Activated CD4-positive, alpha-beta T cell treated with anti-CD3 and anti-CD28 coated beads for 48 hours (primary cell): ENCODE results near the gene AAR2.

Source experiments
- DNase-seq: peaks from one replicate; pipeline ENCODE4 v3.0.0-alpha.2; 2020

Gene AAR2, protein sequence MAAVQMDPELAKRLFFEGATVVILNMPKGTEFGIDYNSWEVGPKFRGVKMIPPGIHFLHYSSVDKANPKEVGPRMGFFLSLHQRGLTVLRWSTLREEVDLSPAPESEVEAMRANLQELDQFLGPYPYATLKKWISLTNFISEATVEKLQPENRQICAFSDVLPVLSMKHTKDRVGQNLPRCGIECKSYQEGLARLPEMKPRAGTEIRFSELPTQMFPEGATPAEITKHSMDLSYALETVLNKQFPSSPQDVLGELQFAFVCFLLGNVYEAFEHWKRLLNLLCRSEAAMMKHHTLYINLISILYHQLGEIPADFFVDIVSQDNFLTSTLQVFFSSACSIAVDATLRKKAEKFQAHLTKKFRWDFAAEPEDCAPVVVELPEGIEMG

DNA sequence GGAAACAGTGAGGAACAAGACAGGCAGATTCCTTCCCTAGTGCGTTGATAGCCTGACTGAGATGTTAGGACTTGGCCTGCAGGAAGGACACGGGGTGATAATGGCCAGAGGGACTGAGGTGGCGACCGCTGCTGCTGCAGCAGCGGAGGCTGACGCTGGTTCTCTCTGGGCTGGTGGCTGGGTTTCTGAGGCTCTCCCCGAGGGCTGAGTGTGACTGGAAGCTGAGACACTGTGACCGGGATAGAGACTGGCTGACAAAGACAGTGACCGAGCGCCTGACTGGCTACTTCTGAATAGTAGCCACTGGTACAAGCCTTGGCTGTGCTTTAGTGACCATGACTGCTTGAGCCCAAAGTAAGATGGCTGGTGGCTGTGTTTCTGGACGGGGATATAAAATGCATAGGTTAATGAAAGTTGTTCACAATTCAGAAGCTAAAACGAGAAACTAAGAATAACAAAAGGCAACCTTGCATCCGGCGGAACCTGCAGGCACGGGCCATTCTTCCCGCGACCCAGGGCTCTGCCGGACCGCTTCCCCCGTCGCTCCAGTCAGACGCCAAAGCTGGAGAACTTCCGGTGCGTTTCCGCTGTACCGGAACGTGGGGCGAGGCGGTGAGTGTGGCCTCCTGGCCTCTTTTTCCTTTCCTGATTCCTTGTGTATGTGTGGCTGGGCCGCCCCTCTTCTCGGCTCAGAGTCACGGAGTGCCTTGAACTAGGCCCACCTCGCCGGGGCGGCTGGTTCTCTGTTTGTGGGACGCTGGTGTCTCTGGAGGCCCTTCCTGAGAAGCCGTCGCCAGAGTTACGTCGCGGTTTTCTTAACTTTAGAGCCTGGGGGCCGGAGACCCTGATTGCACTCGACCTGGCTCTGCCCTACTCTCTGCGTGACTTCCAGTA, at the start of gene AAR2:
TSS of gene AAR2 (plus strand) at position 587 of the 894 bp plus-strand sequence. CDS start 3,391 bp downstream, outside the sequence.
- DNase-seq: peak; percentile 89

DNA sequence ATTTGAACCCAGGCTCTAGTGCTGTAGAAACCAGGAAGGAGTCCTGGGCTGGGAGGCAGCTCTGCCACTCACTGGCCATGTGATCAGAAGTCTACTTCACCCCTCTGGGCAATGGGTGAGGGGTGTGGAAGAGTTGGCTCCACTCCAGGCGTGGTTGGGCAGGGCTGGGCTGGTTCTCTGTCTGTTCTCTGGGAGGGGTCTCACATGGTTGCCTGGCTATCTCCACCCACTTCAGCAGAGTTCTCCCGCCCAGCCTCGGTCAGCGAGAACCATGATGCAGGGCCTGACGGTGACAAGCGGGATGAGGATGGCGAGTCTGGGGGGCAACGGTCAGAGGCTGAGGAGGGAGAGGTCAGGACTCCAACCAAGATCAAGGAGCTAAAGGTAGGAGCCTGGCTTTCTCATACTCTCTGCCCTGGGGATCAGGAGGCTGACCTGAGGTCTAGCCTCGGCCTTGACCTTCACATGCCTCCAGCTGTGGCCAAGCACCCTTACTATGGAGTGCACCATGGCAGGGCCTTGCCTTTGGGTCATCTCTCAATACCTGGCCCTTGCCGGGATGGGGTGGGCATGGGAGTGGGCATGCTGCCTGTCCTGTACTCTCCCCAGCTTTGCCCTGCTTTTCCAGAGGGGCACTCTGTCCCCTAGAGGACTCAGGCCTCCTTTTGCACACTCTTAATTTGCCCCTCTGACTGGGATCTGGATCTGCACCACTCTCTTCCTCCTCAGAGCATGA, 42.1 kb upstream of the AAR2 start:
- no peak for DNase-seq

DNA sequence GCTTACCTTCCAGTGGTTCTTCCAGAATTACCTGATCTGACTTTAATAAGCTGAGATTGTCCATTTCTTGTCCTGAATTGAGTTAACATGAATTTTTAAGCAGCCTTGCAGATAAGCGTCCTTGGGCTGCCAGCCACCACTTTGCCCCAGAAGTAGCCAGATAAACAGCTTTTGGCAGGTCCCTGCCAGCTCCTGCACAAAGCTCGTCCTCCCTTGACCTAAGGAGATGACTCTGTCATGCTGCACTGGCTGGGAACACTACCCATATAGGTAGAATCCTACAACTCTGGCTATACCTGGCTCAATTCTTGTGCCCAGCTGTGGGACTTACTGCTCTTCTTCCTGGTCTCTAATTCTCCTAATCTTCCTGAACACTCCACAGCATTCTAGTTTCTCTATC, 39.6 kb upstream of the AAR2 start:
- no peak for DNase-seq

DNA sequence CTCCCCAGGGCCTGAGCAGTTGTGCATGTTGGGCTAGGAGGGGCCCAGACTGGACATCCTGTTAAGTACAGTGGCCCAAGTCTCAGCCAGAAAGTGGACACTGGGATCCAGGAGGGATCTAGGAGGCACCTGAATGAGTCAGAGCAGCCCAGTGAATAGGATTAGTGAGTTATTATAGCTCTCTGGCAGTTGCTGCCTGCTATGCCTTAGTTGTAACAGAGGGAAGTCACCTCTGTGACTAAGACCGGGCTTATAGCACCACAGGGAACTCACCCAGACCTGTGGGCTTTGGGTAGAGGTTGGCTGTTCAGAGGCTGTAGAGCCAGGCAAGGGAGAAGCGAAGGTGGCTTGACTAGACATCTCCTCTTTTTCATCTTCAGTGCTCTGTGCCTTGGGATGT, 39.0 kb upstream of the AAR2 start:
- no peak for DNase-seq

DNA sequence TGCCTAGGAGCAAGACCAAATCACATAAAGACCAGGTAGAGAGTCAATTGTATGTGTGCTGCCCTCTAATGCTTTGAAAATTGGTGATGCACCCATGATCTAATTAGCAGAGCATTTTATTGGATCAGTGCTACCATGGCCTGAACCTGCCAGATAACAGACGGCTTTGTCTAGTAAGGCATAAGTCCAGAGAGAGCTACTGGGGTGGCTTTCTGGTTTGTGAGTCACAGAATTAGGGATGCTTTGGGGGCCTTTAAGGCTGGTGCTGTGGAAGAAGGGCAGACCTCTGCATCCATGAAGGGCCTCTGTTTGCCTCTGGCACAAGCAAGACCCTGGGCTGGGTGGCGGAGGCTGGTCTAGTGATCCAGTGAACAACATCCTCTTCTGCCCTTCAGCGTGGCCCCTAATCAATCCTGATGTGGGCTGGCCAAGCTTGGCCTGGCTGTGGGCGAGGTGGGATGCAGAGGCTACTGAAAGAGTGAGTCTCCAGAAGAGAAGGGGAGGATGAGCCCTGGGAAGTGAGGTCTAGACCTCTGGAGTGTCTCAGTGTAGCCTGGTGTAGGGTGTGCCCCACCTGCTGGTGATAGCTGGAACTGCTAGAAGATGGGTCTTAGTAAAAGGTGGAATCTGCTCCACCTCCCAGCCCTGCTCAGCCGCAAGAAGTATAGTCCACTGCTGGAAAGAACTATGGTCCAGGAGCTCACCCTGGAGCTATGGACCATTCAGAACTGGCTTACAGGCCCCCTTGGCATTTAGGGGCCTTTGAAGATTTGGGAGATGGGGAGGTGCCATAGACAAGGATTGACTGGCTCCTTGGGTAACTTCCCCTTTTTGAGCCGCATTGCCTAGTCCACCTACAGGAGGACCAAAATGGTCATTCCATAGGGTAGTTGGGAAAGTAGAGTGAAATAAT, 36.7 kb upstream of the AAR2 start:
- peak; percentile 86 for DNase-seq

DNA sequence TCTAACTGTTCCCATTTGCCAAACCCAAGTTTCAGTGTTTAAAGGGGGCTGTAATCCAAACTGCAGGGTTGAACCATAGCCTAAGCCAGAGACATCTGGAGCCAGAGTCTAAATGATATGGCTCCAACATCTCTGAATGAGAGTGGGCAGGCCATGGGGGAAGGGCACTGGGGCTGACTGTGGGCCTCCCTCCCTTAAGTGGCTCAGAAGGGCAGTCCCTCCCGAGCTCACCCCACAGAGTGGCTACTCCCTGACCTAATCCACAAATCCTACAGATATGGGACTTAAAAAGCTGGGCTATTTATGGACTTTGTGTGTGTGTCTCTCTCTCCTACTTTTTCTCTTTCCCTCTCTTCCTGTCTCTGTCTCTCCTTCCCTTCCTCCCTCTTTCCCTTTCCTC, 35.8 kb upstream of the AAR2 start:
- DNase-seq: no peak

DNA sequence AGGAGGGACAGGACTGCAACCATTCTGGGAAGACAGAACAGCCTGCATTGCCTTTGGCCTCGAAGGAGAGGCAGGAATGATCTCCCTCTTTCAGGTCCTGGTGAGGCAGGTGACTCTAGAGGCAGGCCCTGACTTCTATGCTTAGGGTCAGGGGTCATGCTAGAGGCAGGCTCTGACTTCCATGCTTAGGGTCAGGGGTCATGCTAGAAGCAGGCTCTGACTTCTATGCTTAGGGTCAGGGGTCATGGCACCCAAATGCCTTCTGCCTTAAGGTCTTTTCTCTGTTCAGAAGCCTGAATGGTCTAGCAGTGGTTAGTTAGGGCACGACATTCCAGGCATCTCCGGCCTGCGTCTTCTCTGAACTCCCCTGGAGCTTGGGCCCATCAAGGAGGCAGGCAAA, 35.1 kb upstream of the AAR2 start:
- DNase-seq: no peak

DNA sequence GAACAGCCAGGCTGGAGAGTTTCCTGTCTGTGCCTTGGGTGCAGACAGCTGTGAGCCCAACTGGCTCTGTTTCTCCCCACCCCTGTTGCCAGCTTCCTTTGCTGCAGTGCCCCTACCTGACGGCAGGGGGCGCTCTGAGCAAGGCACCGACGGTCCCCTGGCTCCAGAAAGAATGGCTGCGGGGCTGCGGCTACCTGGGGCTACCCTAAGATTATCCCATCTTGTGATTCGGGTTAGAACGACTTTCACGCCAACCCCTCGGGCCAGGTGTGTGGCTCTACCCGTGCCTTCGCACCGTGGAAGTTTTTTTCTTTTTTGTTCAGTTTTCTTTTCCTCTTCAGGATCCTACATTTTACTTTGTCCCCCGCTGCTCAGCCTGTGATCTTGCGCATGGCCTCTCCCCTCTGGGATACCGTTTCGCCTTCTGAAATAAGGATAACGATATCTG, 33.4 kb upstream of the AAR2 start:
- DNase-seq: peak; percentile 85

DNA sequence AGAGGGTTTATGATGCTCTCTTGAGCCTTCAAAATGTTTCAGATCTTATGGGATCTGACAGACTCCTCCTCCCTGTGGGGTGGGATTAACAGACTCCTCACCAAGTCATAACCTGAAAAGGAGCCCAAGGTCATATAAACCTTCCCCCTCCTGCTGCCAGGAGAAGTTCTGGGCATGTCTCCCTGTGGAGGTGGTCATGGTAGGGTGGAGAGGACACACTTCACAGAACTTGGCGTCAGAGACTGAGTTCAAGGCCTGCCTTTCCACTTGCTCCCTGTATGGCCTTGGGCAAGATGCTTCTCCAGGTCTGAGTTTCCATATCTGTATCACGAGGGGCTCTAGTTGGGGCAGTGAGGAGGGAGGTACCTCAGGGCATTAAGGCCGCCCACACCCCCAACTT, 32.4 kb upstream of the AAR2 start:
- DNase-seq: no peak

DNA sequence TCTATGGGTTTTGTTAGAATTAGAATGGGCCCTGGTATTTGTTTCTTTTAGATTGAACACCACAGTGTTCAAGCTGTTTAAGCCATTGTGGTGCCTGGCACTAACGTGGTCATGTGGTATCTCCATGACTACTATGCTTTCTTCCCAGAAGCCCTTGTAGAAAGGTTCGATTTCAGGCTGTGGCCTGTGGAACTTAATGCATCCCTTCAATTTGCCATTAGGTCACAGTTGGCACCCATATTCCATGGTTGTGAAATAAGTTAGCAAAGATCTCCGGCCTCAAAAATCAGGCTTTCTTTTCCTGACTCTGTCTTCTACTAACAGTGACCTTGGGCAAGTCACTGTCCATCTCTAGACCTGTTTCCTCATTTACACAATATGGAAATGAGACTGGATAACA, 31.3 kb upstream of the AAR2 start:
- DNase-seq: no peak

DNA sequence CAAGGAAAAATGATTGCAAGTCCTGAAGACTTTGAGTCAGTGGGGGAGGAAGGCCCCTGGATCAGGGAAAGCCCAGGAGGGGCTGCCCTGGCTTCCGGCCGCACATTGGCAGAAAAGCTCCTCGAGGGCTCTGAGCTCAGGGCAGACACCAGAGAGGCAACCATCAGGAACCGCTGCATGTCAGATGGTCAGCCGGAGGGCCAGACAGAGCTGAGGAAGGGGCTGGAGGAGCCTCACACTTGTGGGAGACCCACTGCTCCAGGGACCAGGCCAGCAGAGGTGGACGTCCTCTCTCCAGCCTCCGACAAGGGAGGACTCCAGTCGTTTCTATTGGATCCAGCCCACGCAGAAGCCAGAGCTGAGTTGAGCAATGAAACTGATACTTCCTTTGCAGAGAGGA, 30.2 kb upstream of the AAR2 start:
- DNase-seq: no peak

DNA sequence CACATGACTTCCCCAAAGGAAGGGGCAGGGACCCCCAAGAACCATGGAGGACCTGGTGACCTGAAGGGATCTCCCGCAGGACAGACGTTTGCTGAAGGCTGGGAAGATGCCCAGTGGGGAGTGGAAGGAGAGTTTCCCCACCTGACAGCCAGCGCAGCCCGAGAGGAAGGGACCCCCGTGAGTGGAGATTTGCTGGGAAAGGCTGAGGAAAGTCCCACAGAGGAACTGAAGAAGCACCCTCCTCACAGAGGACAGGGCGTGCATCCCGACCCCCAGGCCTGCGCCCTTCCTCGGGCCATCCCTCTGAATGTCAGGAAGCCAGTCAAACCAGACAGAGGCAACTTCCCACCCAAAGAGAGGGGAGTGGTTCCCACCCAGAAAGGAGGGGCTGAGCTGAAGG, 29.6 kb upstream of the AAR2 start:
- DNase-seq: no peak

DNA sequence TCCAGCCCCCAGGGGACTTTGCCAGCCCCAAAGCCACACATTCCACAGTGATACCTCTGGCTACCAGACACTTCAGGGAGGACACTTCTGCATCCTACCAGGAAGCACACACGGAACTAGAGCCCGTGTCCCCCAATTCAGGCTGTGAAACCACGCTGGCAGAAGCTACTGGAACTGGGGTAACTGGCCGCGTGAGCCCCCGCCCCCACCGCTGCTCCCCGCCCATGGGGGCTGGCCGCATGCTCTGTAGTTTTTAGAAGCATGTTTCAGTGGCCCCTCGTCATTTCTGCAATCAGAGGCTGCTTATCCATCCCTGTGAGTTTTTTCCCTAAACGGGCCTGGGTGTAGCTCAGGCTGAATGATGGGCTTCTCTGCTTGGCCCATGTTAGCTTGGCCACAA, 28.7 kb upstream of the AAR2 start:
- no peak for DNase-seq

DNA sequence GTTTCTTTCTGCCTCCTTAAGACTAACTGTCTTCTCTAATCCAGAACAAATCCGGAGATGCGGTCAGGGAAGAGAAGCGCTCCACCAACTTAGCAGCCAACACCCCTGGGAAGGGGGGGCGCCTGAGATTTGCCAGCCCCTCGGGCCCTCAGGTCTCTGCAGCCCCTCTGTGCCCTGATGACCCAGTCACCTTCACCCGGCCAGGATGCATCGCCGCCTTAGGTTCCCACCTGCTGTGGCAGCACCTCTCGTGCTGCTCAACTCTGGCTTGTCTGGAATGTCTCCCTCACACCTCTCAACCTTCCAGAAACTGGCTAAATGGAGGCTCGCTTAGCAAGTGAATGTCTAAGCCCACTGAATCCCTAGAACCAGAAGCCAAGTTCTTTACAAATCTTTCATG, 28.0 kb upstream of the AAR2 start:
- no peak for DNase-seq

DNA sequence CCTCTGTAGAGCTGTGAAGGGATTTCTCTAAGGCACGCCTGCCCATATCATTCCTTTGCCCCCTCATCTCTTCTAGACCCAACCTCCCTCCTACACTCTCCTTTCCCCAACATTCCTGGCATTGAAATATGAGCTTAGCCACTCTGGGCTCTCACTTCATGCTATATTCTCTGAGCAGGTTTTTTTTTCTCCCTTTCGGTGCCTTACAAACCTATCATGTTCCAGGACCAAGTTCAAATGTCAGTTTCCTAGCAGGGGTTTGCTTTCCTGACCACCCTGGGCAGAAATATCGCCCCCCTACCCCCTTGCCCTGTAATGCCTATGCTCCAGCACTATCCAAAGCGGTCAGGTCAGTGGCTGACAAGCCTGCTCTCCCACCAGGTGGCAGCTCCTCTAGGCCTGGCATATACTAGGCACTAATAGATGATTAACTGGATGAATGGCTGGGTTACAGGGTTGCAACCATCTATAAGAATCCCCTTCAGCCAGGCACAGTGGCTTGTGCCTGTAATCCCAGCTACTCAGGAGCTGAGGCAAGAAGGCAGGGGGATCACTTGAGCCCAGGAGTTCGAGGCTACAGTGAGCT, 25.7 kb upstream of the AAR2 start:
- no peak for DNase-seq

DNA sequence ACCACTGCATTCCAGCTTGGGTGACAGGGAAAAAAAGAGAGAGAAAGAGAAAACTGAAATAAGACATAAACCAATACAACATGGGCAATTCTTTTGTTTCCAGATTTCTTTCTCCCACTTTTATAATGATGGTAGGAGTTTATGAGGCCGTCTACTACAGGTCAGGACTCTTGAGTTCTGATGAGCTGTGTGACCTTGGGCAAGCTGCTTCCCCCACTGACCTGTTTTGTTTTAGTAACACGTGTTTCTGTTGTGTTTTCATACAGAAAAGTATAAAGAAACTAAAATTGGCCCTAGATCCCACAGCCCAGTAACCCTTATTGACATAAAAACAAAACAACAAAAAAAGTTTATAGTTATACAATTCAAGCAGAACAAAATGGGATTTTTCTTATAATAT, 22.9 kb upstream of the AAR2 start:
- no peak for DNase-seq

DNA sequence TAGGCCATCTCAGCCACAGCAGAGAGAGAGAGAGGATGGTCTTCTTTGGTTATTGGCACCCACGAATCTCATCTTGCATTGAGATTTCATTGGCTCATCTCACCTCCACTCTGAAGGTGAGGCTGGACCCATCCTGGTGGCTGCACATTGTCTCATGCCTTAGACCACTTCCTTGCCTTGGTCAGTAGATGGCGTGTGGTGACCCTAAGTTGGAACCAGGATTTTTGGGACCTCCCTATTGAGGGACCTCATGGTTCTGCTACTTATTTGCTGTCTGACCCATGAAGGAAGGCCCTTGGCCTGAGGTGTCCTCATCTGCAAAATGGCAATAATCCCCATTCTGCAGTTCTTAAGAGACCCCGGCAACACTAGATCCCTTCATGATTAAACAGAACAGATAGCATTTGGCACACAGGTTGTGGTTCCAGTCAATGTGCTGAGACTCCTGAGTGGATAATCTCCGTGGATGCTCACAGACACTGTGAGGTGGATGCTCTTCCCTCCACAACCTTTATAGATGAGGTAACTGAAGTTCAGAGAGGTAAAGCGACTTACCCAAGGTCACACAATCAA, 21.5 kb upstream of the AAR2 start:
- DNase-seq: peak; percentile 11

DNA sequence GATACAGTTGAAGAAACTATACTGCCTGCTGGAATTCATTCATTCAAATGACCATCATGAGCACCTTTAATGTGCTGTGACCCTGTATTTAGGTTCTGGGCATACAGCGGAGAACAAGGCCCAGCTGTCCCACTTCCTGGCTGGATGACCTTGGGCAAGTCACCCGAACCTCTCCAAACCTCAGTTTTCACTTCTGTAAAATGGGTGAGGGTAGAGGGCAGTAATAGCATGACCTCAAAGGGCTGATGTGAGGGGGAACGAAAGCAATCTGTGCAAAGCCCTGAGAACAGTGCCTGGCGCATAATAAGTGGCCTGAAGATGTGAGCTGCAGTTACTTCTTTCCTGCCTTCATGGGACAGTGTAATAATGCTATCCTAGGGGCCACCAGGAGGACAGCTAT, 20.5 kb upstream of the AAR2 start:
- DNase-seq: no peak

DNA sequence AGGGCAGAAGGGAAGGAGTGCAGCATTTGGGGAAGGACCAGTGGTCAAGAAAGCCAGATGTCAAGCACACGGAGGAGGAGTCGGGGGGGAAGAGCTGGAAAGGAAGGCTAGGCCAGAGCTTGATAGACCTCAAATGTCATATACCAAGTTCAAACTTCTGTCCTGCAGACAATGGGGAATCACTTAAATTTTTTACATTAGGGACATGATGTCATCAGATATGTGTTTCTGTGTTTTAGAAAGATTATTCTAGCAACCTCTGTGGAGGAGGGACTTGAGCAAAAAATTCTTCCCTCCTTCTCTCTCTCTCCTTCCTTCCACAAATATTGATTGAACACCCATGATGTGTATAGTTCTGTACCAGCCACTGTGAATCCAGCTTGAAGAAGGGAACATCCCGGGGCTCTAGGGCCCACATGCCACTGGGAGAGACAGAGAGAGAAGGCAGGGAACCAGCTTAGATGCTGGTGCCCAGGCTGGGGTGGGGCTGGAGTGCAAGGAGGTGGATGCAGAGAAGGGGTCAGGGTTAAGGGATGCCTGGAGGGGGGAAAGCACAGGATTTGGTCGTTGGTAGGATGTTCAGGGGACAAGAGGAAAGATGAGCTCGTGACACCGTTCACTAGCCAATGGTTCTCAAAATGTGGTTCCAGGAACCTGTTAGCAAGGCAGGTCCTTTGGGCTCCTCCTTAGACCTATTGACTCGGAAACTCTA, 19.8 kb upstream of the AAR2 start:
- DNase-seq: no peak

DNA sequence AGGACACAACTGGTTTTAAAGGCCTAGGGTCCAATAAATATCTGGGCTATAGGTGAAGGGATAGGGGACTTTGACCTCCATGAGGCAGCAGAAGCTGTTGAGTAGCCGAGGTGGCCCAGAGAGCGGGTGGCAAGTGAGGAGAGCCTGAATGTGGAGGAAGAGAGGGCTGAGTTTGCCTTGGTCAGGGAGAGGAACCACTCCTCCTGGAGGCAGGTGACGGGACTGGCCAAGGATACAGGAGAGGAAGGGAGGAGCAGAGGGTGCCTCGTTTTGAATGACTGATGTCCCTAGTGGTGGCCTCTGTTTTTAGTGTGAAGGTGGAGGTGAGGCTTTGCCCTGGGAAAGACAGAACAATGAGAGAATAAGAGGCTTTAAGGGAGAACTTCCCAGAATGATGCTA, 19.1 kb upstream of the AAR2 start:
- DNase-seq: no peak
